GM12801 (cell line): ENCODE results near the gene PACSIN2.

ENCODE experiments used
- CTCF ChIP-seq: IDR thresholded peaks from one replicate; pipeline ENCODE4 v1.5.1; 2011; ENCODE audit warnings: control low read depth; ENCODE audit not compliant: insufficient read length; ENCODE audit errors: extremely low read depth

PACSIN2 gene

GRCh38 chr22:42967005-42967404 lies 47.9 kb downstream of the PACSIN2 start:
- TF ChIP-seq CTCF, result no peak

GRCh38 chr22:42966497-42966896 lies 48.5 kb downstream of the PACSIN2 start:
- TF ChIP-seq CTCF, result no peak

- TF ChIP-seq CTCF, result no peak
Observed at GRCh38 chr22:42964994-42965699, 49.8 kb downstream of the PACSIN2 start.

- TF ChIP-seq CTCF, result no peak
Observed at GRCh38 chr22:42963231-42963595, 51.7 kb downstream of the PACSIN2 start.

- TF ChIP-seq CTCF, result no peak
Observed at GRCh38 chr22:42962295-42963230, 52.4 kb downstream of the PACSIN2 start.

GRCh38 chr22:42961810-42962209 lies 53.1 kb downstream of the PACSIN2 start:
- TF ChIP-seq CTCF, result no peak

GRCh38 chr22:42960531-42961399 lies 54.2 kb downstream of the PACSIN2 start:
- TF ChIP-seq CTCF, result no peak
